ENCODE results near the gene MED13L.

Gene MED13L

DNA sequence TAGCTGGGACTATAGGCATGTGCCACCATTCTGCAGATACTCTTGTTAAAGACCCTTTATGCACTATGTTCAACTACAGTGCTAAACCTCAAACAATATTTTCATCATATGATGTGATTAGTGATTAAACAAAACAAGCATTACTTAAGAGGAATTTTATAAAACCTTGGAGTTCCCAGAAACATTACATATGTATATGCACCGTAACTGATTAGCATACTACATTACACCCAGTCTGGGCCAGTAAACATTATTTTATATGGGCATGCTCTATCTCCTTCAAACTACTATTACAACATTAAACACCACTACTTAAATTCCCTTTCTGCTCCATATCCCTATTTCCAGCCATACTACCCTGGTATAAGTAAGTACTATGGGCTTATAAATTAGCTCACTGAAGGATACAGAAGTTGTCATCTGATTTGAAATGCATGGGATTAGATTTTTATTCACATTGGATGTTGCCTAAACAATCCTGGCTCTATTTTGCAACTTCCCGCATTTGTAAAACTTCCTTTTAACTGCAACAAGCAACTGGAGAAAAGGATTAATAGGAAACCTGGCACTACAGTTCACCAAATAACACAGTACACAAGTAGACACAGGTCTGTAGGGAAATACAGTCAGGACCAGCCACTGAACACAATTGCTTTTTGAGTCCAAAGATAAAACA lies 205.8 kb downstream of the MED13L start:
- DNase-seq: no peak

DNA sequence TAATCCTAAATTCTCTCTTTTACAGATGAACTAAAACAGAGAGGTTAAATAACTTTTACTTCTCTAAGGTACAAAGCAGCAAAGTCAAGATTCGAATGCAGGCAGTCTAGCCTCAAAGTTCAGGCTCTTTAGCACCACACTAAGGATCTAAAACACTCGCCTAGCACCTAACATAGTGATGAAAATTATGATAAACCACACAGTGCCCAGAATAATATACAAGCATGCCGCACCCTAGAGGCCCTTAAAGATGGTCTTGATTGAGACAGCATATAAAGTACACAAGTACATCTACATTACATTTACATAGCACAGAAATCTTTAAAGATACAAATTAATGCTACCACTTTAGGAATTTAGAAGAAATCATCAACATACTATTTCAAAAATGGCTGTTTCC lies 207.0 kb downstream of the MED13L start:
- no peak for DNase-seq

DNA sequence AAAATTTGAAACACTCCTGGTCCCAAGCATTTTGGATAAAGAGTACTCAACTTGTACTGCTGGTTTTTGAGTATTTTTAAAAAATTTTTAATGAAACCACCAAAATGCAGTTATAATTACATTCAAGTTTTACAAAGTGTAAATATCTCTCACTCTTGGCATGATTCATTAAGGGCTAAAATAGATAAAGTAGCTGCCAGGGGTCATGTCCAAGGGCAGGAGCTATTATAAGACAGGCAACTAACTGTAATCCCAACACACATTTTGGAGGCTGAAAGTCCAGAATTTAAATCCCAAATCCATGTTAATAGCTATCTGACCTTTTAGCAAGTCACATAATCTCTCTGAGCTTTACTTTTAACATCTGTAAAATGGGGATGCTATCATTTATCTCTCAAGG lies 207.6 kb downstream of the MED13L start:
- no peak for DNase-seq

DNA sequence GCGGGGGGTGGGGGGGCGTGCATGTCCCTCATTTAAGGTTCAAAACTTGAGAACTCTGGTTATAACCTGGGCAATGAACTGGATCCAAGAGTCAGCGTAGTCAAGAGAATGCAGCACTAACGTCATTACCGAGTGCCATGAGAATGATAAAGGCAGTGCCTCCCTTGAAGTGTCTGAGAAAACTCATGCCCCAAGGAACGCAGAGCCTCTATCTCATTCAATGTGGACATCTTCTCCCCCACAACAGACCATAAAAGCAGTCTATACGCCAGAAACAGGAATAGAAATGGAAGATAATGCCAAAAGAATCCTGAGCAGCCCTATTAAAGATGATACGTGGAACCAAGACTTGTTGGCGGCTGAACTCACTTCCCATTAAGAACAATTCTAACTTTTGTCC lies 208.6 kb downstream of the MED13L start:
- DNase-seq: no peak

DNA sequence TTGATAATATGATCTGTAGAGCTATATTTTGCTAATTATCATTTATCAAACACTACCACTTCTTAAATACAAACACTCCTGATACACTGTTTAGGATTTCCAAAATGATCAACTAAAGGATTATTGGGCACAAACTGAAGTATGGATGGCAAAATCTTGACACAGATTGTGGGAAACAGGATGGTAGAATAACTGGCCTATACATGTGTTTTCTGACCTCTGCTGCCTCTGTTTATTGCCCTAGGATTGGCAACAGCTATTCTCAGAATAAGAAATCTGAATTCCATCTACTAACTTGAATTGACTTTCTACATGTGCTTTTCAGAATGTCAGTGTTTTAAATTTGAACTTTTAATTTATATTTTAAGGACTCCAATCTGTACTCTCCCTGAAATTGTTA lies 209.1 kb downstream of the MED13L start:
- no peak for DNase-seq

DNA sequence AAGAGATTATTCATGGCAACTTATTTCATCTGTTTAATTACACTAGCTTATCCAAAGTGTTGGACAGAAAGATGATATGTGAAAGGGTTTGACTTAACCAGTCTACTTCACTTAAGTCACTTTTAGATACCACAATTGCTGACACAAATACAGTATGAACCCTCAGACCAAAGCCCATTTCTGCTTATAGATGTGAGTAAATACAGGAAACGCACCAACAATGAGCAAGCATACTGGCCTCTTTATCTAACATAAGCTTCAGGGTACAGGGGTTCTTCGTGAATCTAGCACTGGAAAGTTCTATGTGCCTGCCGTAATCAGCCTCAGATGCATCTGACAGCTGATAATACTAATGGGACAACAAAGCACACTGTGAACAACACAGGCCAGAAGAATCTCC lies 209.6 kb downstream of the MED13L start:
- DNase-seq: no peak

DNA sequence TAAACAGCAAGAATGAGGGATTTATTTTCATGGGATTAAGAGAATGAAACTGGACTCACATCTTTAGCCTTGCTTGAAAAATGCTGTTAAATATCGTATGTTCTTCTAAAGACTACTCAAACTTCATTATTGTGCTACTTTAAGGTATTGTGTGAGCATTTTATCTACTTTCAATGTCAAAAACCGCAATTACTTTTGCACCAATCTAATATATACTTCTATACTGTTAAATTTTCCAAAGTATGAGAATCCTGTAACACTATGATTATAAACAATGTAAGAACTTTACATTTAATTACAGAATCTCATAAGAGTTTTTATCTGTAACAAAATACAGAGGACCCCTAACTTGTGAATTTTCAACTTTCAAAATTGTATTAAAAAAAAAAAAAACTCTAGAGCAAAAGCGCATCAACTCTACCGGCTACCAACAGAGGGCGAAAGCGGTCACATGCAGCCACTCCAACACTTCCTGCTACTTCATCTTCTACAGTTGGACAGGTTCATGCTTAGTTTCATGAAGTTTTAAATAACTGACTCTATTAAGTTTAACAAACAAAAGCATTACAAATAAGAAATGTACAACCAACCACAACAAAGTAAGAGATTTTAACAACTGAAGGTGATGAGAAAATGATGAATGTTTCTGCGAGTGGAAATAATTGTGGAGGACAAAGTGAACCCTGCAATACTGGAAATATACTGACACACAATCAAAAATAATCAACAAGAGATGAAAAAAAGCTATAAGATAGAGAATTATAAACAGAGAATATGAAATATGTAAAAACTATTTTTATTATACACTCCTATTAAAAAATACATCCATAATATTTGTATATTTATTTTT lies 210.9 kb downstream of the MED13L start:
- no peak for DNase-seq

DNA sequence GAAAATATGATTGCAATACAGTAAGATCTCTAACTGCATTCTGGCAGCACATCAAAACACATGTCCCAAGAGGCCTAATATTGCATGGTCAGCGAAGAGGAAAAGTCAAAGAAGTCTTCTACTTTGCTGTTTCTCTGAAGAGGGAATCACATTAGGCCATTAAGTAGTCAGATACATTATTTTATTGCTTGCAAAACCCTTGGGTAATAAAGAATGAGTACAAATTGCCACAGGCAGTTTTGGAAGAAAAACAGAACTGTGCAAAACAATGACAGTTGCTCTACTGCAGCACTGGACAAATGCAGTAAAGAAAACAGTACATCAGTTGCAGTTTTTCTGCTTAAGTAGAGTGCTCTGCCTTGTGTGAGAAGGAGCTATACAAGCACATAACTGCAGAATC lies 211.9 kb downstream of the MED13L start:
- no peak for DNase-seq

DNA sequence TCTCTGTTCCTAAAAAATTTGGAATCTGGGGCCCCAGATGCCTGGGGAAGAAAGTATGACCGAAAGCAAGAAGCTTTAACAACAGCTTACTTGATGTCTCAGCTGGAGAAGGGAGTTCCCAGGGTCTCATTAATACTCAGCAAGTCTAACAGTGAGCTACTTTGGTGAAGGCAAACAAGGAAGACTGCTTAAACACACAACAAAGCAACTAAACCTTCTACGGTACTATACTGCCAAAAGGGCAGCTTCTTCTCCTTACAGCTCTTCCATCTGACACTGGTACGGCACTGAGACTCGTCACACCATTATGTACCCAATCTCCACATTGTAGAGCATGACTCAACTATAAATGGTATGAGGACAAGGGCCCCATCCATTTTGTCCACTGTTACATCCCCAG lies 213.0 kb downstream of the MED13L start:
- no peak for DNase-seq

DNA sequence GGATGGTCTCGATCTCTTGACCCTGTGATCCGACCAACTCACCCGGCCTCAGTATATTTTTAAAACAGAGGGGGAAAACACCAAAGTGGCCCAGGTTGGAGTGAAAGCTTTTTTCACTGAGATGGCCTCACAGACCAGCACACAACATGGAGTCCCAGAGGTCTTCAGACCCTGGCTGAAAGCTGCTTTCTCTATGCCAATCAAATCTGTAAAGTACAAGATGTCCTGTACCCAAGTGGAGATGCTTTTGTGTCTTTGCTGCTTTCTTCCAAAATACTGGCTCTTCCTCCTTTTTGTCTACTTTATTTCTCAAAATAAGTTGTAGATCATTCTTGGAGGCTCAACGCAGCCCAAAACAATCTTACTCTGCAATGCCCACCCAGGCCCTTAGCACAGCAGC lies 214.8 kb downstream of the MED13L start:
- no peak for DNase-seq

DNA sequence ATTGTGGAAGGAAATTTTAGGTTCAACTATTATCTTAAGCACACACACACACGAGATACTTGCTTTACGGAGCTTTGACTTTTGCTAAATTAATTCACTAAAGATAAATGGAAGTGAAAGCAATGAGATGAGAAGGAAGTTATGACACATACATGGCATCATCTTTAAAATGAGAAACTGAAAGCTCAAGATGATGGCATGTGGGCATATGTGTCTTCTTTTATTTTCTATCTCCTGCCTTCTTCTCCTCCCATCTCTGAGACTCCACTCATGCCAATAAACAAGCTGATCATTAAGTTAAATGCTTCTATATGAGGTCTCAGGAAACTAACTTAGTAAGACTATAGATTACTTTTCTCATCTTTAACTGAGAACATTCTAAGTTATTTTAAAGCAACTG lies 216.7 kb downstream of the MED13L start:
- no peak for DNase-seq

DNA sequence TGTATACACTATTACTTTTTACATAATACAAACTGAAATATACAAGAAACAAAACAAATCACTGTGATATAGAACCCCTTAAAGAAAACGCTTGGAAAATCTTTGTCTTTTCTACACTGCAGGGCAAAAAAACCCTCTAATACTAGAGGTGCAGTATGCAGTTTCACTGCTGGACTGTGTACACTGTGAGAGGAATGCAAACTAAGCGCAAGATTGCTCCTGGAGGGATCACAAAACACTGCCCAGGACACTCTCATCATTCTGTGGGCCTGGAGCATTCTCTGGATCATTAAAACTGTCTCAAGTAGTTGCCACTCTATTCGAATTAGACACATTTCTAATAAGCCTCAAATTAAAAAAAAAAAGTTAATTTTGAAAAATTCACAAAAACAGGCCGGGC lies 217.6 kb downstream of the MED13L start:
- no peak for DNase-seq

DNA sequence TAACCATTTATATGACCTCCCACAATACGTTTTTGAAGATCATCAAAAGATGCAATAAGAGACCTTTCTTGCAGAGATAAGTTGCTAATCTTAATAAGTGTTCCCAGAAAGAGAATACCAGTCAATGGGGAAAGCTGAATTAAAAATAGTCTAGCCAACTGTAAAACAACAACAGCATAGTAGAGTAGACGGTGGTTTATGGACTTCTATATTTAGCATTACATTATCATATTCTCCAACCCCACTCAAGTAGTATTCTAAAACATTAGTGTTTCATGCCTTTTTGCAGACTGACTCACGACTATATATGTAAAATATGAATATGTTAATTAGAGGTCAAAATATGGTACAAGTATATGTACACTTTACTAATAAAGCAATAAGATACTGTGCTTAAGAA lies 218.9 kb downstream of the MED13L start:
- no peak for DNase-seq

DNA sequence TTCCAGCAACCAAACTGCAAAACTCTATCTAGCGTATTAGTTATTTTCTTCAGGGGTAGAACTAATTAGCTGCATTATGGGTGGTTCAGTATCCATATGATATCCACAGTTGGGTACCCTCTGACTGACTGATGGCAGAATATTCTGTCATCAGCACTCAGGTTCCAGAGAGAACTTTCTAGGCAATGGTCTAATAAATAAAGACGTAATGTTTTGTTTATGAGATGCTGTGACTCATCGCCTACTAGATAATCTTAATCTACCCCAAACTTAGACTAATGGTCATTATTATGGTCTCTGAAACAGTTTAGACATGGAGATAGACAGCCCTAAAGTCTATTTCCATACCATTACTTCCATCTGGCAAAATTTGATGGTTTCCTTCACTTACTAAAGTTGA lies 220.1 kb downstream of the MED13L start:
- no peak for DNase-seq

DNA sequence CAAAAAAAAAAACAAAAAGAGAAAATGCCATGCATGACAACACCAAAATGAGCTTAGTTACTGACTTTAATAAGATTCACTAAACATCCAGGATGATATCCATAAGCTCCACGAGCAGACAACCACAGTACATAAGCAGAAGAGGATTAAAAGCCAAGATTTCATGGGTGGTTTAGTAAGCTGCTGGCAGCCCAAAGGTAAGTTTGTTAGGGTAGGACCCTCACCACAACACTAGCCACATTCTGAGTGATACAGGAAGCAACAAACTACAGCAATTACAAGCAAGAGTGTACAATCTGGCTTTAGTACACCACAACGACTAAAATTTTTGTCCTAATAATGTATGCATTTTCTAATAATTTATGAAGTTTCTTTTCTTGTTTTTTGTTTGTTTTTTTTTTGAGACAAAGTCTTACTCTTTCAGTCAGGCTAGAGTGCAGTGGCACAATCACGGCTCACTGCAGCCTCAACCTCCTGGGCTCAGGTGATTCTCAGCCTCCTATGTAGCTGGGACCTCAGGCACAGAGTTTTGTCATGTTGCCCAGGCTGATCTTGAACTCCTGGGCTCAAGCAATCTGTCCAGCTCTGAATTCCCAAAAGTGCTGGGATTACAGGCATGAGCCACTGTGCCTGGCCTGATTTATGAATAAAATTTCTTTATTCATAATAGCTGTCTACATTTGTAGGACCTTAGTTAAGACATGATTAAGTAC lies 221.4 kb downstream of the MED13L start:
- no peak for DNase-seq

DNA sequence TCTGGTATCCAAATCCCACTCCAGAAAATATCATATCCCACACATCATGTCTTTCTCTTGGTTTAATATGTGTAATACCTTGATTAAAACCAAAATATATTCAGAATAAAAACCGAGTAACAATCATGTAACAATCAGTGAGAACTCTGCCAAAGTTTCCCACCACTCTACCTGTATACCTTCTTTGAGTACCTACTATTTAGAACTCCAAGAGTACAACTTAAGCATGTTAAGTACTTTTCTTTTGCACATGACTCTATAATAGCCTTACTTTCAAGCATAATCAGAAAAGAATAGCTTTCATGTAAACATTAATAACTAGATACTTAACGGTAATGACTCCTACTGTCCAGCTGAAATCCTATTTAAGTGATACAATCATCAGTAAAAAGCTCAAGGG lies 223.2 kb downstream of the MED13L start:
- DNase-seq: no peak

DNA sequence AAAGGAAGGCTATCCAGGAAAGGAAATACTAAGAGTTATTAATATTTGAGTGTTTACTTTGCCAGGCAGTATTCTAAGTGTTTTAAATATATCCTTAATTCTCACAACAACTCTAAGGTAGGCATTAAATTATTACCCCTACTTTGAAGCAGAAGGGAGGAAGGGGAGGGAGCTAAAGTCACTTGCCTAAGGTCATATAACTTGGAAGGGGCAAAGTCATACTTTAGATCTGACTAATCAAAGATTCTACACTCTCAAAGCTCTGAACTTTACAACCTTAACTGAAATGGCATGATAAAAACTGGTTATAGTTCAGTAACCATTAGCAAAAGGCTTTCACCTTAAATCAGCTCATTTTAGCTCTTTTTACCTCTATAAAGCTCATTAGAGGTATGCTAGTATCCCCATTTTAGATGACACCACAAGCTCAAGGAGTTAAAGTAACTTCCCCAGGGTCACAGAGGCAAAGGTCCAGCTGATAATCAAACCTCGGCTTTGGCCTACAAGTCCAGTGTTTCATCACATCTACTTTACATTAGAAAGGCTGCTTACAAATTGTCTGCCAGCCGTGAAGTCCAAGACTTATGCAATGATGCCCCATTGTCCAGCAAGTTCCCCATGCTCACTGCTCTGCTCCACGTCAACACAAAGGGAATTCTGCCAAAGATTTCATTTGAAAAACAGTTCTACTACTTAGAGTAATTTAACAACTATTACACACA lies 223.9 kb downstream of the MED13L start:
- DNase-seq: no peak

DNA sequence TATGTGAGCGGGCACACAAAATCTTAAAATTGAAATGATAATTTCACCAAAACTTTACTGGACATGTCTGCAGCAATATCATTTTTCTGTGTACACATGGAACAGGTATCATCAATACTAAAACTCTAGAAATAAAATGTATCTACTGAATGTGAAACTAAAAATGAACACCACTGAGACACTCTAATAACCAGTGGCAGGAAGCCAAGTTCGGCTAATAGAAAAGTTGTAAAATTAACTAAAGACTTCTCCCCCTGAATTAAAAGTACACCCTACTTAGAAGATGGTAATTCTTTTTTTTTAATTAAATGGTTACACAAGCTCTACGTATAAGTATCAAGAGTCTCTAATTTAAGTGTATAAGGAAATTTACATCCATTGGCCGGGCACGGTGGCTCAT lies 227.2 kb downstream of the MED13L start:
- no peak for DNase-seq

DNA sequence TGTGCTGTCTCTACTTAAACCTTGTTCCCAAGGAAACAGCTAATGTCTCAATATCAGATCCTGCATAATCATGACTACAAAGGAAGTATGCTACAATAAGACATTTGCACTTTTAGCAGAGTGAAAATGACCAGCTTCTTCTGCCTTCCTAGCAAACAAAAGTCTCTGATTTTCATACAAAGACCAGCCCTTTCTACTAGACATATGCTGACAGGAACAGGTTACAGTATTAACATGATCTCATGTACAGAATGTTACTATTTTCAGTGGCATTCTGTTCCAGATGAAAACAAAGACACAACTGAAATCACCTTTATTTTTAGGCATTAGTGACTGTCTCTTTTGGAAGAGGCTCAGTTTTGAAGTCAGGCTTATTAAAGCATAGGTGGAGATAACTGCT lies 228.6 kb downstream of the MED13L start:
- DNase-seq: no peak

DNA sequence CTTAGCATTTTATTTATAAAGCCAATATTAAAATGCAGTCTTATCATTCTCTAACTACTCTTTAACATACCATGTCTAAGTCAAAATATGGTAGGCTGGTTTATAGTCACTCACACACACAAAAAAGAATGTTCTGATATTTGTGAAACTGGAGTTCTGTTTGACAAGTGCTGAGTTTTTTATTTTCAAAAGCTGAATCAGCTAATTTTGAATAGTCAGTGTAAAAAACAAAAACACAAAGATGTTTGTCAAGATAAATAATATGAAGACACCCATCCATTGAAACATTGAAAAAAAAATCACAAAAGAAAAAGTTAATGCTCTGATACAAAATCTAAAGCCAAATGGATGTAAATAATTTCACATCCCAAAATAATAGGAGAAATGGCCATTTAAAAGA lies 231.5 kb downstream of the MED13L start:
- no peak for DNase-seq

DNA sequence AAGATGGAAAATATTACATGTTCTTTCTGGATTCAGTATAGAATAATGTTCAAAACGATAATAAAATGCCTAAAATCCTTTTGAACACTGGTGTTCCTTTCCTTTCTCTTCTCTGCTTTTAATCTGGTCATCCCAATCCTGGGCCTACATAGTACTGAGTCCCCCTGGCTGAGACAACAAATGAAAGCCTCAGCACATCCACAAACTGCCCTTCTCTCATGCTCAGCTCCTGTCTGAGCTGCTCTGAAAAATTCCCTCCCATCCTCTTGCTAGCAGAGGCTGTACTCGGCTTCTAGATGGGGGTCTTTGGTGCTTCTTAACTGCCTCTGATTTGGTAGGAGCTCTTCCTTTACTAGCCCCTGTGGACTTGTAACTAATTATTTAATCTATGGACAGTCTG lies 232.3 kb downstream of the MED13L start:
- DNase-seq: no peak

DNA sequence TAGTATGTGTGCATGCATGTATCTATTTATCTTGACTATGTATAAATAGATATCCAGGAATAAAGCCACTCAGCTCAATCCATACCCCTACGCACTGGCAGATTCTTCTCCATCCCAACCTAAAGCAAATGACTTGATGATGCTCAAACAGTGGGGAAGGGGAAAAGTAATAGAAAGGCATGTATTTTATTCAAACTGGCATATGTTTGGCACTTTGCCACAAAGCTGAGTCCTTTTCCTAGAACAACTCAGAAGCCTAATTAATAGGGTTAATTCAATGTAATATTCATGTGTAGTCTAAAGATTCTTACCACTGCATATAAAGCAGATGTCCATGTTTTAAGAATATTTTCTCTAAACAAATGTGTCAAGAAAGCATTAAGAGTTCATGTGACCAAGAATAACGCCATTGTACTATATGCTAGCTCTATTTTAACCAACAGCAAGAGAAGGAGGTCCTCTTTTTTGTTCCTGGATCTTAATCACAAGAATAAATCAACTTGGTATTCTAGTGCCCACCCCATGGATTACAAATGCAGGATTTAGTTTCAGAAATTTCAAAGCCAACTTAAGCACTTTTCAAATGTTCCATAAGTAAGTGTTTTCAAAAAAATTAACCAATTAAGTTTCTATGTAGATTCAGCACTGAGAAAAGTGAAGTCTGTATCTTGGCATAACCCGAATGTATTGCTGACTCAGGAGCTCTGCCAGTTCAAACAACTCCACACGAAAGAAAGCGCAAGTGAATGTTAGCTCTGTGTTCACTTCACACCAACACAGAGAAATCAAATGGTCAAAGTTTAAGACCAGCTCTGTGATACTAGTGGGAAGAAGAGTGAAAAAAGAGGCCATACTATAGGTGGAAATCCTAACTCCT lies 233.6 kb downstream of the MED13L start:
- no peak for DNase-seq
